Thyroid gland (tissue), 4 donors: Measurements from ENCODE around the gene QSOX2. TPM values are rescaled to one million over a fixed set of nuclear protein-coding genes. Genes with fewer than 3 reads are reported as not detected.

ENCODE experiments used
- DNase-seq, 2 donors: peaks; one replicate each; pipeline ENCODE4 v3.0.0-alpha.2; 2019
- H3K27ac ChIP-seq, 3 donors: fragments of 200-600 bp; sonication (generic); 1 replicate in 2 of 3; 2 replicates in 1 of 3; pipeline ENCODE4 v1.5.1; 2016 to 2019; ENCODE audit warnings: mild to moderate bottlenecking in 1 of 3, moderate library complexity in 1 of 3
- H3K27me3 ChIP-seq: fragments of 200-600 bp; sonication (generic); one replicate; pipeline ENCODE4 v1.5.1; 2019
- H3K36me3 ChIP-seq, 2 donors: fragments of 200-600 bp; sonication (generic); one replicate each; pipeline ENCODE4 v1.5.1; 2016 to 2019
- H3K4me1 ChIP-seq, 2 donors: fragments of 200-600 bp; sonication (generic); one replicate each; pipeline ENCODE4 v1.5.1; 2017 to 2019
- H3K4me3 ChIP-seq, 3 donors: fragments of 200-600 bp; sonication (generic); replicated peaks in 1 of 3; 1 replicate in 2 of 3; 2 replicates in 1 of 3; pipeline ENCODE4 v1.5.1; 2016; ENCODE audit warnings: mild to moderate bottlenecking in 1 of 3
- H3K9me3 ChIP-seq: fragments of 200-600 bp; sonication (generic); one replicate; pipeline ENCODE4 v1.5.1; 2017
- CTCF ChIP-seq, 6 experiments: fragments of 200-600 bp in 3 of 6; fragments of 450-650 bp in 3 of 6; sonication (generic) in 3 of 6; IDR thresholded peaks; one replicate each; pipeline ENCODE4 v1.5.1; 2016 to 2019; ENCODE audit warnings: antibody characterized with exemption in 6 of 6, mild to moderate bottlenecking in 2 of 6, inconsistent platforms in 1 of 6, moderate library complexity in 1 of 6
- POLR2A ChIP-seq, 2 donors: fragments of 450-650 bp; IDR thresholded peaks; one replicate each; pipeline ENCODE4 v1.6.1; 2017; ENCODE audit warnings: antibody characterized with exemption in 2 of 2, mild to moderate bottlenecking in 2 of 2, moderate library complexity in 1 of 2
- WGBS, 2 donors: methylation state at CpG; one replicate each; pipeline ENCODE4 v1.1.5; 2017; 5-methylcytosine and 5-hydroxymethylcytosine counted together
- intact Hi-C: fragments of 100-400 bp; cut with DNase I; formaldehyde crosslinking; loops from one replicate; pipeline ENCODE4 v1.15.1; 2023
- total RNA-seq, 4 donors: library from RNA; depleted of rRNA; stranded (reverse); fragments of >200 nt; gene quantifications; one replicate each; pipeline ENCODE4 v1.2.3, GENCODE V29; 2016

Gene QSOX2
- total RNA-seq, 4 donors from 2014 or later = 8.9 to 19.1 (median 11.2) TPM

GRCh38 chr9:136193891-136194279, 51.7 kb downstream of the QSOX2 start:
- peaks cover 32% of the 10 kb centered on the region for H3K27me3 ChIP-seq
- no peaks in the 10 kb centered on the region for H3K36me3 ChIP-seq
- no peak overlapping the region for H3K27ac ChIP-seq
- intact Hi-C loops = no loop called here
- TF ChIP-seq CTCF (IDR thresholded peaks at IDR 0.05) (no peak), POLR2A (IDR thresholded peaks at IDR 0.05) (no peak)
- peaks cover 0 to 10% of the 10 kb centered on the region in 2 donors for H3K4me1 ChIP-seq
- H3K4me3 ChIP-seq = no peak overlapping the region
- no peaks in the 10 kb centered on the region for H3K9me3 ChIP-seq
- no peak for DNase-seq
- 2% methylated on average over 21 of the region's 45 CpGs; no CpG with 5 or more reads in 1 of the 2 donors for WGBS, 2 donors

GRCh38 chr9:136193127-136193890, 52.3 kb downstream of the QSOX2 start:
- H3K4me3 ChIP-seq = no peak overlapping the region
- TF ChIP-seq POLR2A (IDR thresholded peaks at IDR 0.05) = no peak
- TF ChIP-seq CTCF (IDR thresholded peaks at IDR 0.05) = no peak
- peaks cover 0 to 5% of the 10 kb centered on the region in 2 donors for H3K4me1 ChIP-seq
- DNase-seq = no peak
- intact Hi-C loops = no loop called here
- H3K36me3 ChIP-seq = no peaks in the 10 kb centered on the region
- no peak overlapping the region for H3K27ac ChIP-seq
- H3K27me3 ChIP-seq = peaks cover 28% of the 10 kb centered on the region
- H3K9me3 ChIP-seq = no peaks in the 10 kb centered on the region
- WGBS, 2 donors = 0% methylated on average over 1 of the region's 96 CpGs; no CpG with 5 or more reads in 1 of the 2 donors

GRCh38 chr9:136192289-136193126, 53.1 kb downstream of the QSOX2 start:
- no peaks in the 10 kb centered on the region for H3K36me3 ChIP-seq
- WGBS, 2 donors = 4 to 5% methylated on average over 18 to 26 of the region's 51 CpGs
- H3K27me3 ChIP-seq = peaks cover 25% of the 10 kb centered on the region
- no peak overlapping the region for H3K4me3 ChIP-seq
- H3K27ac ChIP-seq = no peak overlapping the region
- TF ChIP-seq POLR2A (IDR thresholded peaks at IDR 0.05) (no peak), CTCF (IDR thresholded peaks at IDR 0.05) (no peak)
- no peaks in the 10 kb centered on the region for H3K9me3 ChIP-seq
- intact Hi-C loops = no loop called here
- peaks cover 0 to 3% of the 10 kb centered on the region in 2 donors for H3K4me1 ChIP-seq
- no peak for DNase-seq

GRCh38 chr9:136191960-136192286, 53.7 kb downstream of the QSOX2 start:
- no peak overlapping the region for H3K27ac ChIP-seq

More at GRCh38 chr9:136191960-136192286, 53.7 kb downstream of the QSOX2 start:
- Histone ChIP-seq H3K4me3 (no peak overlapping the region), H3K9me3 (no peaks in the 10 kb centered on the region), H3K36me3 (no peaks in the 10 kb centered on the region), H3K4me1 (peaks cover 0 to 3% of the 10 kb centered on the region in 2 donors), H3K27me3 (peaks cover 19% of the 10 kb centered on the region)
- intact Hi-C loops = no loop called here
- whole genome bisulfite sequencing, 2 donors = 20 to 21% methylated on average over 9 of the region's 9 CpGs
- TF ChIP-seq CTCF (IDR thresholded peaks at IDR 0.05) = no peak
- no peak for TF ChIP-seq POLR2A (IDR thresholded peaks at IDR 0.05)
- no peak for DNase-seq
